HG02884 (cell line): Measurements from ENCODE around the gene RIC3.

Source experiments
- ATAC-seq: cut with Tn5 transposase; IDR thresholded peaks from one replicate; pipeline ENCODE4 v1.9.1; 2021; ENCODE audit warnings: mild to moderate bottlenecking, moderate library complexity; ENCODE audit not compliant: unreplicated experiment

RIC3 gene

DNA sequence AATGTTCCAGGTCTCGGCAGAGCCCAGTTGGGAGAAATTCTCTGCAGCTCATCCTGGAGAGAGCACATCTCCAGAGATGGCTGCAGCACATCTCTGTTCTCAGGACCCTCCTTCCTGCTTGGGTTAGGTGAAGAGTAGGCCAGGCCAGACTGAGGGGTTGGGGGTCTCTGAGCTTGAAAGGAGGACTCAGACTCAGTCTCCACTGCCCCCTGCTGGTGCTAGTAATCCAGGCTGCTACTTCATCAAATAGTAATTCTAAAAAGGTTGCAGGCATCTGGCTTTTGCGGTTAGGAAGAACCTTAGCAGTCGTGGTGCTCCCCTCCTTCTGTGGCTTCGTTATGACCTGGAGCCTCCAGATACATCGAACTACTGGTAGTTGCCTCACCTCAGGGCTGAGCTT, 78.1 kb downstream of the RIC3 start:
- no peak for ATAC-seq

DNA sequence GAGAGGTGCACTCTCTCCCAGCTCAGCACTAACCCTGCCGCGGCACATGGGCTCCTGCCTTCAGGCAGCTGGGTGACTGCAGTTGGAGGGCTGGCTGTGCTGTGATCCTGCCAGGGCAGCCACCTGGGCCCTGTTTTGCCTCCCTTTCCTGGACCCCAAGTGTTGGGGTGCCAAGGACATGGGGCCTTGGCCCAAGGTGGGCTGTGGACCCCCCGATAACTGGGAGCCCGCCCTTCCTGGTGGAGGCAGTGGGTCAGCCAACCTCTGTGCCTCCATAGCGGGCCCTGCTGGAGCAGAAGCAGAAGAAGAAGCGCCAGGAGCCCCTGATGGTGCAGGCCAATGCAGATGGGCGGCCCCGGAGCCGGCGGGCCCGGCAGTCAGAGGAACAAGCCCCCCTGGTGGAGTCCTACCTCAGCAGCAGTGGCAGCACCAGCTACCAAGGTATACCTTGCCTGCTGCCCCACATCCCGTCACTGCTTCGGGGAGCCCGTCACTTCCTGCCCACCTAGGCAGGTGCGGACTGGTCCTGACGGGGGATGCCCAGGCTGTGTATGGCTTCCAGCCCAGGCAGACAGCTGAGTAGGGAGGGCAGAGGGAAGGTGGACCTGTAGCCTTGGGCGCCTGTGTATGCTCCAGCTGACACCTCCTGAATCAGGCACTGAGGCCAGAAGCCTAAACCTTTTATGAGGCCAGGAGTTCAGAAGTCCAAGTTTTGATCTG, 78.9 kb downstream of the RIC3 start:
- no peak for ATAC-seq

GRCh38 chr11:8087756-8088155, 81.1 kb downstream of the RIC3 start:
- ATAC-seq = no peak

- no peak for ATAC-seq
These were observed 81.6 kb downstream of the RIC3 start for GRCh38 chr11:8087185-8087584.

DNA sequence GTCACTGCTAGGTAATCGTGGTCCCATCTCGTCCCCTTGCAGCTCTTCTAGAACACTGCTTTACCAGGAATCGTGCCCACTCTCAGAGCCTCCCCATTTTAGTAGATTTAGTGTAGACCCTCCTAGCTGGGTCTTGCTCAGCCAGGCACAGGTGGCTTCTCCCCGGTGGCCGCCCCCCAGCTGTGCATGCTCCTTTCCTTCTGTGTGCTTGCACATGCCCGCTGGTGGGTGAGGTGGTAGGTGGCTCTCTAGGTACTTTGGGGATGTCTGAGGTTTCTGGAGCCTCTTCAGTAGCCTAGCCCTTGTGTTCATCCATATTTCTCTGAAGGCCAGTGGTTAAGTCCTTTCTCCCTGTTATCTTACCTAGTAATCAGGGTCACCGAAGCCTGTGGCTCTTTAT, 82.3 kb downstream of the RIC3 start:
- no peak for ATAC-seq

DNA sequence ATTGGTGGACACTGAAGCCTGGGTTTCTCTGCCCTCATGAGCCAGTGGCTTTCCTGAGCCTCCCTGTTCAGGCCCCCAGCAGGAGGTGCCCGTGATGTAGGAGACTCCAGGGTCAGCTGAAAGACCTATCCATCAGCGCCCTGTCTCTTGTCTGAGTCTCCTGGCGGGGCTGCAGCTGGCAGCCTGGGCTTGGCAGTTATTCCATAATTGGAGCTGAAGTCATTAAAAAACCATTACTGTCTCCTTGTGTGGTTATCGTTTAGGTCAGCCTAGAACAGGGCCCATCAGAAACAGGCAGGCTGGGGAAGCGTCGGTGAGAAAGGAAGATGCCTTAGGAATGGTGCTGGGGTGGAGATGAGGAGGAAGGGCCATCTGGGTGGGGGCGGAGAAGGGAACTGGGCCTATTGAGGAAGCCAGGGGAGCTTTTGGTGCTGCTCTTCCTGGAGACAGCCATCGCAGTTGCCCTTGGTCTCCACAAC, 82.8 kb downstream of the RIC3 start:
- no peak for ATAC-seq

DNA sequence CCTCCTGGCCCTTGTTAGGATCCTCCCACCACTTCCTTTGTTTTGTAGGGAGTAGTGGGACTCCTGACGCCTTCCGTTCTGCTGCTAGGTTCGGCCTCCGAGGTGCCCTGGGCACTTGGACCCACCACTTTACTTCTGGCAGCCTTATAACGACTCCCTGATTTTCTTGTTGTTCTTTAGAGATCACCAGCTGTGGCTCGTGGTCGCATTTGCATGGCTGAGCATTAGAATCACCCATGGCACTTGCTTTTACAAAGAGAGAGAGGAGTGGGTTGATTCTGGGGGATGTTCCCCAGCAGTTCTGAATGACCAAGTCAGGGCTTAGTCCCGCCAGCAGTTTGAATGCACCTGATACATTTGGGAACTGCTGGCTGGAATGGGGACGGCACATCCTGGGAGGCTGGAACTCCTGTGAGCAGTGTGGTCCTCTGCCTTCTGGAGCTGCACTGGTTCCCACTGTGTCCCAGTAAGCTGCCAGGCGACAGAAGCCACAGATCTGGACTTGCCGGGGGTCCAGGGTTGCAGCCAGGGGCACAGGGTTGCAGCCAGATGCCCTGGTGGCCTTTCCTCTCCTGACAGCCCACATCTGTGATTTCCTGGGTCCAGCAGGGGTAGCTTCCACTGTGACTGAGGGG, 83.7 kb downstream of the RIC3 start:
- no peak for ATAC-seq

DNA sequence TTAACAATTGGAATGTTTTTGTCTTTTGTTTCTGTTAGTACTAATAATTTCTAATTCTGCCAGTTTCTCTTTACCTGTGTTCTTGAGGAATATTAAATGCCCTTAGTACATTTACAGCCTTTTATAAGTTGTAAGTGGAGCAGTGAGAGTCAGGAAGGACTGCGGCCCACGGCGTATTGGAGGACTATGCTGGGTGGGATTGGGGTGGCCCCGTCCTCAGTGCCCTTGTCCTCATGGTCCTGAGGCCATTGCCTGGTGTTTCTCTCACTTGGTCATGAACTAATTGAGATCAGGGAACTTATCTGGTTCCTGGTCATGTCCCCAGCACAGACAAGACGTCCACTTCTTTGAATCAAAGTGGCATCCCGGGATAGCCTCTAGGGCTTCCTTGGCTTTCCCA, 84.5 kb downstream of the RIC3 start:
- no peak for ATAC-seq

- no peak for ATAC-seq
These were observed 84.9 kb downstream of the RIC3 start for GRCh38 chr11:8083871-8084281.

DNA sequence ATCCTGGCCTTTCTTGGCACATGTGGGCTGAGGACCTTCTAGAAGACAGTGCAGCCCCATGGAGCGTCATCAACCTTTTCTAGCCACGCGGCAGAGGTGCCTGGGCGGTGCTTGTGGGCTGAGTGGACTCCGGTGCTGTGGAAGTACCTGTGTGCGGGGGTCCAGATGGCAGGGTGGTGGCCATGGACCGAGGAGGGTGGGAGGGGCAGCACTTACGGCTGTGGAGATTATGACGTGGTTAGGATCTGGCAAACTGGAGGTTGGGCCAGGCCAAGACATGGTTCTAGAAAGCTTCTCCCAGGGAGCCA, 85.8 kb downstream of the RIC3 start:
- ATAC-seq = no peak

DNA sequence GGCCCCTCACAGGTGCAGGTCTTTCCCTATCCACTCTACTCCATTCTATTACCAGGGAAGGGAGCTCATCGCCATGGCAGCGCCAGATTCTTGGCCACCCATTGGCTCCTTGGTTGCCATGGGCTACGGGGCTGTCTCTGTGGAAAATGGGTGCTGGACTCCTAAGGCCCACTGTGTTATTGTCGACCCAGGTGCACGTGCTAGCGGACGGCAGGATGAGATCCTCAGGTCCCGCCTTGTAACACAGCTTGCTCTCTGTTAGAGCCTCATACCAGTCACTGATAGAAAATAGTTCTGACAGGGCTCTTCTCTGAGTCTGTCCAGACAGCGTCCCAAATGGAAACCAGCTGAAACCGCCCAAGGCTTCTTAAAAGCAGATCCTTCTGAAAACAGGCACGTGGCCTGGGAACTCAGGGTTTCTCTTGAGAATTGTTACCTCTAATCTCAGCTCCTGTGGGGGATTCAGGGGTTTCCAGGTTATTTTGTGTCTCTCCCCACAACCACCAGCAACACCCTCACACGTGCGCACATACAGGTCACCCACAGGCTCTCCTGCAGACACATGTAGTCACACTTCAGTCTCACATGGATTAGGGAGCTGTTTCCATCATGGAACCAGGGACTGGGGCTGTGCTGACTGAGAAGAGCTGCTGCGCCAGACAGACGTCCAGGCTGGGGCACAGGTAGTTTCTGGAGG, 86.3 kb downstream of the RIC3 start:
- ATAC-seq = no peak

DNA sequence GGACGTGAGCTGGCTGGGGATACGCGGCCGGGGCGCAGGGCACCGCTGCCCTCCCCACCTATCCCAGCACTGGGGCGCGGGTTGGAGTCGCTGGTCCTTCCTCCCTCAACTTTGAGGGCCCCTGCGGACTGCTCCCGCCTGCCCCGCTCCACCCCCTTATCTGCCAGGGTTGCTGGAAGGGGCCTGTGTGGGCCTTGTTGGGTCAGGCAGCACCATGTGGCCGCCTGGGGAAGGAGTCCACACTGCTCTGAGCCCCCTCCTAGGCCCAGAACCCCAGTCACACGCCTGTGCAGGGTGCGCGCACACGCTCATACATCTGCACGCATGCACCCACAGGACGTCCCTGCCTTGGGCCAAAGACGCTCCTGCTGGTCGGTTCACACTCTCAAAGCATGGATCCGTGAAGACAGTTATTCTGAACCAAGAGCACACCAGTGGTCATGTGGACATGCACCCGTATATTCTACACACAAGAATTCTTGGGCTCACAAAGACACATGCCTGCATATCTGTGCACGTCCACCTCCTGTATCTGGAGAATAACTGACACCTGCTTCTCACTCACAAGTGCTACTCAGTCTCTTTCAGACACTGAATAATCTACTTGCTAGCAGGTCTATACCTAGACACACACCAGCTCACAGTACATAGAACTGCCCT, 87.1 kb downstream of the RIC3 start:
- no peak for ATAC-seq

- ATAC-seq = no peak
These were observed 87.9 kb downstream of the RIC3 start, which contains the start of gene TUB for GRCh38 chr11:8080674-8081590. Gene TUB, plus strand, starts transcription at chr11:8081211. Its CDS starts 300 bp downstream, at chr11:8081511.

GRCh38 chr11:8080069-8080670, 88.7 kb downstream of the RIC3 start:
- no peak for ATAC-seq

- no peak for ATAC-seq
These were observed 89.6 kb downstream of the RIC3 start for GRCh38 chr11:8079111-8079675.

DNA sequence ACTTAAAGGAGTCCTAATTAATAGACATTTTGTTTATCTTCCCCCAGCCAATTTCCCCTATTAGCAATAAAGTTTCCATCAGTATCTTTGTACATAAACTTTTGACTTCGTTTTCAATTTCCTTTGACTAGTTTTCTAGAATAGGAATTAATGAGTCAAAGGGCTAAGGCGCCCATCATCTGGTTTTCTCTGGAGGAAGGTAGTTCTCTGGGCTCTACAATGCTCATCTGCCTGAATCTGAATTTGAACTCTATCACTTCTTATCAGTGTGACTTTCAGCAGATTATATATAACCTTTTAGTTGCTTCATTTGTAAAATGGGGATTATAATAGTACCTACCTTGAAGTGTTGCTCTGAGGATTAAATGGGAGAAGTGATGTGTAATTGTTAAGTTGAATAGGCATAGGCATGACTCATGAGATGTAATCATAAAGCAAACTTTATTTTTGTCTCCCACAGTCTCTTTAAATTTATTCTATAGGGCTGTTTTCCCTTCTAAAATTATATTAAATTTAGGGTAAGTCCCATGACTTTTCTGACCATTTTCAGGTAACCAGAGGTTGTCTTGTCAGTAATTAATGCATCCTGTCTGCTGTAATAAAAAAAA, 93.6 kb downstream of the RIC3 start:
- no peak for ATAC-seq

GRCh38 chr11:8071616-8072581, 96.9 kb downstream of the RIC3 start:
- no peak for ATAC-seq

GRCh38 chr11:8070417-8071115, 98.3 kb downstream of the RIC3 start:
- ATAC-seq = peak; percentile 78
